ENCODE data around the gene LMAN2.

GRCh38 chr5:177387405-177387804, 35.9 kb upstream of the LMAN2 start:
- TF ChIP-seq, protein P1, sequence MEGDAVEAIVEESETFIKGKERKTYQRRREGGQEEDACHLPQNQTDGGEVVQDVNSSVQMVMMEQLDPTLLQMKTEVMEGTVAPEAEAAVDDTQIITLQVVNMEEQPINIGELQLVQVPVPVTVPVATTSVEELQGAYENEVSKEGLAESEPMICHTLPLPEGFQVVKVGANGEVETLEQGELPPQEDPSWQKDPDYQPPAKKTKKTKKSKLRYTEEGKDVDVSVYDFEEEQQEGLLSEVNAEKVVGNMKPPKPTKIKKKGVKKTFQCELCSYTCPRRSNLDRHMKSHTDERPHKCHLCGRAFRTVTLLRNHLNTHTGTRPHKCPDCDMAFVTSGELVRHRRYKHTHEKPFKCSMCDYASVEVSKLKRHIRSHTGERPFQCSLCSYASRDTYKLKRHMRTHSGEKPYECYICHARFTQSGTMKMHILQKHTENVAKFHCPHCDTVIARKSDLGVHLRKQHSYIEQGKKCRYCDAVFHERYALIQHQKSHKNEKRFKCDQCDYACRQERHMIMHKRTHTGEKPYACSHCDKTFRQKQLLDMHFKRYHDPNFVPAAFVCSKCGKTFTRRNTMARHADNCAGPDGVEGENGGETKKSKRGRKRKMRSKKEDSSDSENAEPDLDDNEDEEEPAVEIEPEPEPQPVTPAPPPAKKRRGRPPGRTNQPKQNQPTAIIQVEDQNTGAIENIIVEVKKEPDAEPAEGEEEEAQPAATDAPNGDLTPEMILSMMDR (conservative IDR thresholded peaks at IDR 0.05; ENCODE audit: low read length) = no peak
- TF ChIP-seq EZH2phosphoT487 (IDR thresholded peaks at IDR 0.05; ENCODE audit: borderline replicate concordance, low read depth, low read length) = no peak

Measured in OCI-LY7 (cell line).